DND-41 (cell line): ENCODE measurements around the gene SCLT1.

Experiments
- CTCF ChIP-seq: IDR thresholded peaks from 2 replicates; pipeline ENCODE4 v1.5.1; 2012; ENCODE audit warnings: borderline replicate concordance, low read length, moderate library complexity, mild to moderate bottlenecking; ENCODE audit not compliant: poor library complexity, severe bottlenecking; ENCODE audit errors: extremely low read depth
- EZH2 ChIP-seq: IDR thresholded peaks from 3 replicates; pipeline ENCODE4 v1.6.1; 2012; ENCODE audit warnings: borderline replicate concordance, low read depth, mild to moderate bottlenecking, moderate library complexity, low read length, inconsistent platforms; ENCODE audit not compliant: severe bottlenecking

GRCh38 chr4:128986019-128986418 is 107.3 kb downstream of the SCLT1 start:
- TF ChIP-seq CTCF (no peak), EZH2 (no peak)
